HepG2 (cell line): ENCODE measurements around the gene CRIP1. TPM values are rescaled to one million over a fixed set of nuclear protein-coding genes. Genes with fewer than 3 reads are reported as not detected.

ENCODE experiments used
- ARID5B ChIP-seq: IDR thresholded peaks from 2 replicates; pipeline ENCODE4 v1.4.0; 2020; ENCODE audit warnings: mild to moderate bottlenecking, missing genetic modification reagents
- ATF3 ChIP-seq: sonication (generic); formaldehyde crosslinking; IDR thresholded peaks from 2 replicates; pipeline ENCODE4 v1.4.0; 2020; ENCODE audit warnings: missing genetic modification reagents
- CBX5 ChIP-seq: sonication (generic); formaldehyde crosslinking; IDR thresholded peaks from 2 replicates; pipeline ENCODE4 v1.4.0; 2020; ENCODE audit warnings: missing genetic modification reagents, borderline replicate concordance
- GATA4 ChIP-seq: sonication (generic); IDR thresholded peaks from 2 replicates; pipeline ENCODE4 v1.6.1; 2016; ENCODE audit warnings: antibody characterized with exemption, low read depth, borderline replicate concordance
- HMGA1 ChIP-seq: sonication (generic); formaldehyde crosslinking; conservative IDR thresholded peaks from 2 replicates; pipeline ENCODE4 v1.4.0; 2020; ENCODE audit warnings: missing genetic modification reagents
- ISL2 ChIP-seq: sonication (generic); formaldehyde crosslinking; IDR thresholded peaks from 2 replicates; pipeline ENCODE4 v1.5.0; 2020; ENCODE audit warnings: missing genetic modification reagents
- NFKBIZ ChIP-seq: IDR thresholded peaks from 2 replicates; pipeline ENCODE4 v1.6.1; 2018; ENCODE audit warnings: missing genetic modification reagents, missing compliant biosample characterization
- PRPF4 ChIP-seq: fragments of 200-400 bp; formaldehyde crosslinking; IDR thresholded peaks from 2 replicates; pipeline ENCODE4 v1.6.1; 2016; ENCODE audit warnings: low read length, low read depth; ENCODE audit not compliant: poor library complexity, severe bottlenecking
- RXRA ChIP-seq: sonication (generic); formaldehyde crosslinking; IDR thresholded peaks from 2 replicates; pipeline ENCODE4 v1.5.1; 2020; ENCODE audit warnings: missing genetic modification reagents
- TERF1 ChIP-seq: sonication (generic); formaldehyde crosslinking; IDR thresholded peaks from 2 replicates; pipeline ENCODE4 v1.8.0; 2022; ENCODE audit warnings: mild to moderate bottlenecking, missing genetic modification reagents, moderate library complexity
- TGIF2 ChIP-seq: IDR thresholded peaks from 2 replicates; pipeline ENCODE4 v1.6.1; 2016; ENCODE audit warnings: control low read depth, missing compliant biosample characterization
- XBP1 ChIP-seq: sonication (generic); formaldehyde crosslinking; IDR thresholded peaks from 2 replicates; pipeline ENCODE4 v1.5.0; 2020; ENCODE audit warnings: missing genetic modification reagents
- ZBTB38 ChIP-seq: sonication (generic); formaldehyde crosslinking; IDR thresholded peaks from 2 replicates; pipeline ENCODE4 v1.5.1; 2020; ENCODE audit warnings: mild to moderate bottlenecking, missing genetic modification reagents
- ZKSCAN1 ChIP-seq: fragments of 150-350 bp; IDR thresholded peaks from 2 replicates; pipeline ENCODE4 v1.6.1; 2014; ENCODE audit warnings: low read length
- ZMAT5 ChIP-seq: sonication (generic); formaldehyde crosslinking; IDR thresholded peaks from 2 replicates; pipeline ENCODE4 v1.5.0; 2020; ENCODE audit warnings: mild to moderate bottlenecking, low read depth, missing genetic modification reagents, borderline replicate concordance
- ZMYM3 ChIP-seq: sonication (generic); formaldehyde crosslinking; IDR thresholded peaks from 2 replicates; pipeline ENCODE4 v1.5.1; 2020; ENCODE audit warnings: mild to moderate bottlenecking, missing genetic modification reagents
- ZNF230 ChIP-seq: sonication (generic); formaldehyde crosslinking; IDR thresholded peaks from 2 replicates; pipeline ENCODE4 v1.4.0; 2020; ENCODE audit warnings: mild to moderate bottlenecking, missing genetic modification reagents
- ZNF83 ChIP-seq: sonication (generic); formaldehyde crosslinking; IDR thresholded peaks from 2 replicates; pipeline ENCODE4 v1.4.0; 2020; ENCODE audit warnings: missing genetic modification reagents, mild to moderate bottlenecking, borderline replicate concordance
- polyA plus RNA-seq, 8 experiments: library from polyadenylated mRNA; depleted of rRNA in 3 of 8; stranded (reverse) in 7 of 8; unstranded in 1 of 8; fragments of >200 nt; fragmentation: Illumina TruSeq in 4 of 8; extraction: Trizol in 4 of 8; gene quantifications; 2 replicates each; pipeline versions ENCODE4 v1.2.1 to v1.2.3, GENCODE V29; 2011 to 2016; ENCODE audit warnings: low read depth in 4 of 8, missing spikeins in 1 of 8, mixed read lengths in 1 of 8; ENCODE audit not compliant: insufficient read depth in 1 of 8
- total RNA-seq, 5 experiments: library from RNA; depleted of rRNA; stranded (reverse); fragments of >200 nt; fragmentation: Illumina TruSeq; extraction: Trizol; gene quantifications; 2 replicates each; pipeline ENCODE4 v1.2.3, GENCODE V29; 2016; ENCODE audit warnings: low read depth in 1 of 5

The CRIP1 gene
- total and polyA plus RNA-seq, 2 of the 13 experiments (the other 11 are each of a cell fraction or from before 2014, with no cell fraction given) = 53.9 to 59.5 TPM

- TF ChIP-seq PRPF4 = no peak
- no peak for TF ChIP-seq HMGA1 (CRISPR knock-in tag)
- TF ChIP-seq GATA4 = no peak
- TF ChIP-seq ZNF230 (CRISPR knock-in tag) = 0 out of 2 replicates have a peak, but pooled peaks have one; percentile 30
- TF ChIP-seq ZBTB38 (CRISPR knock-in tag) = 0 out of 2 replicates have a peak, but pooled peaks have one; percentile 44
- no peak for TF ChIP-seq TERF1 (CRISPR knock-in tag)
- TF ChIP-seq XBP1 (CRISPR knock-in tag) = no peak
- no peak for TF ChIP-seq TGIF2 (CRISPR knock-in tag)
- no peak for TF ChIP-seq CBX5 (CRISPR knock-in tag)
- no peak for TF ChIP-seq ATF3
- TF ChIP-seq ZMYM3 (CRISPR knock-in tag) = no peak
- TF ChIP-seq ARID5B (CRISPR knock-in tag) = no peak
- TF ChIP-seq ZNF83 (CRISPR knock-in tag) = no peak
- no peak for TF ChIP-seq RXRA (CRISPR knock-in tag)
- TF ChIP-seq ISL2 = no peak
- no peak for TF ChIP-seq ZKSCAN1
- no peak for TF ChIP-seq NFKBIZ (CRISPR knock-in tag)
- TF ChIP-seq ZMAT5 (CRISPR knock-in tag) = no peak
Observed at GRCh38 chr14:105495101-105495989, 8.7 kb downstream of the CRIP1 start (continued).
